Hepatocyte (in vitro differentiated cells): ENCODE data around the gene LHX1. TPM values are rescaled to one million over a fixed set of nuclear protein-coding genes. Genes with fewer than 3 reads are reported as not detected.
A peak's percentile ranks its signal among the peaks of the same experiment; 100 is the strongest.

Experiments
- DNase-seq: peaks from one replicate; pipeline ENCODE4 v3.0.0-alpha.2; 2016; ENCODE audit warnings: low spot score
- H2AFZ ChIP-seq: fragments of 200-600 bp; sonication (generic); 2 replicates; pipeline ENCODE4 v1.6.0; 2016; ENCODE audit warnings: antibody characterized with exemption, mild to moderate bottlenecking
- H3K27ac ChIP-seq: fragments of 200-600 bp; sonication (generic); 2 replicates; pipeline ENCODE4 v1.5.1; 2016; ENCODE audit warnings: mild to moderate bottlenecking
- H3K27me3 ChIP-seq: fragments of 200-600 bp; sonication (generic); 2 replicates; pipeline ENCODE4 v1.6.1; 2016
- H3K36me3 ChIP-seq: fragments of 200-600 bp; sonication (generic); replicated peaks from 2 replicates; pipeline ENCODE4 v1.5.1; 2016; ENCODE audit warnings: low read depth; ENCODE audit not compliant: insufficient read depth
- H3K4me1 ChIP-seq: fragments of 200-600 bp; sonication (generic); 2 replicates; pipeline ENCODE4 v1.5.1; 2016; ENCODE audit warnings: mild to moderate bottlenecking, moderate library complexity; ENCODE audit not compliant: insufficient read depth
- H3K4me2 ChIP-seq: fragments of 200-600 bp; sonication (generic); 2 replicates; pipeline ENCODE4 v1.6.0; 2016
- H3K4me3 ChIP-seq: fragments of 200-600 bp; sonication (generic); 2 replicates; pipeline ENCODE4 v1.5.1; 2016; ENCODE audit warnings: mild to moderate bottlenecking
- H3K79me2 ChIP-seq: fragments of 200-600 bp; sonication (generic); 2 replicates; pipeline ENCODE4 v1.6.0; 2017; ENCODE audit warnings: mild to moderate bottlenecking
- H3K9me2 ChIP-seq: fragments of 200-600 bp; sonication (generic); replicated peaks from 2 replicates; pipeline ENCODE4 v1.6.0; 2017; ENCODE audit warnings: mild to moderate bottlenecking; ENCODE audit not compliant: insufficient read depth
- H3K9me3 ChIP-seq: fragments of 200-600 bp; sonication (generic); 2 replicates; pipeline ENCODE4 v1.5.1; 2016; ENCODE audit warnings: low read depth, mild to moderate bottlenecking
- H4K20me1 ChIP-seq: fragments of 200-600 bp; sonication (generic); 2 replicates; pipeline ENCODE4 v1.6.0; 2016; ENCODE audit warnings: mild to moderate bottlenecking; ENCODE audit not compliant: insufficient read depth, poor library complexity, severe bottlenecking
- EZH2 ChIP-seq: fragments of 200-600 bp; sonication (generic); IDR thresholded peaks from 2 replicates; pipeline ENCODE4 v1.6.1; 2016; ENCODE audit warnings: antibody characterized with exemption, mild to moderate bottlenecking, borderline replicate concordance
- EZH2phosphoT487 ChIP-seq: fragments of 200-600 bp; sonication (generic); IDR thresholded peaks from one replicate; pipeline ENCODE4 v1.6.1; 2018; ENCODE audit warnings: antibody characterized with exemption, mild to moderate bottlenecking, low read depth, moderate library complexity; ENCODE audit not compliant: unreplicated experiment, severe bottlenecking
- WGBS: methylation state at CpG from one replicate; pipeline ENCODE4 v1.1.6; 2016; ENCODE audit warnings: low lambda C conversion rate; ENCODE audit errors: missing lambda C conversion rate; 5-methylcytosine and 5-hydroxymethylcytosine counted together
- polyA plus RNA-seq: library from polyadenylated mRNA; unstranded; fragments of >200 nt; fragmentation: Nextera tagmentation; extraction: Ambion mirVana; gene quantifications from 2 replicates; pipeline ENCODE4 v1.2.1, GENCODE V29; 2016
- total RNA-seq: library from RNA; depleted of rRNA; stranded (reverse); fragments of >200 nt; gene quantifications from 2 replicates; pipeline ENCODE4 v1.2.3, GENCODE V29; 2014
- TF ChIP-seq, protein P1 (sequence below): fragments of 200-600 bp; sonication (generic); IDR thresholded peaks from 2 replicates; pipeline ENCODE4 v1.5.1; 2016; ENCODE audit warnings: antibody characterized with exemption, mild to moderate bottlenecking; ENCODE audit not compliant: poor library complexity

LHX1 gene
- total and polyA plus RNA-seq, 2 experiments from 2014 or later: 0.35 TPM; not detected in 1

DNA sequence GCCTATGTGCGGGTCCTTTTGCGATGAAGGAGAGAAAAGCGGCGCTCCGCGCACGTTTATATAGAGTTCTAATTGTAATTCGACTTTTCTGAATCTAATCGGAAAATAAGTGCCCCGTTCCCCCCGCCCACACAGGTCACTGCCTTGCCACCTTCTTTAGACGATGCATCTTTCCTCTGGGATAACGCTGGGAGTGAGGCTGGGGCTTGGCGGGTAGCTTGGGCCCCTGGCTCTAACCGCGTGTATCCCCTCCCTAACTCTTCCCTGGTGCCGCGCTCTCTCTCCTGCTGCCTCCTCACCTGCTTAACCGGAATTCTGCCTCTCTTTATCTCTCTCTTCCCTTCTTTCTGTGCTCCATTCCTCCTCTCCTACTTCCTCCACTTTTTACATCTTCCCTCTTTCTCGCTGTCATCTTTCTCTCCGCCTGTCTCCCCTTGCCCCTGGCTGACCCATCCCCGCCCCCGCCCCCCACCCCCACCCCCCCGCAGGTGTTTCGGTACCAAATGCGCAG lies 2.6 kb downstream of the LHX1 start:
- H3K27ac ChIP-seq: no peak overlapping the region
- 4% methylated on average over 24 of the region's 26 CpGs for WGBS
- H2AFZ ChIP-seq: peak overlapping the region; percentile 31
- H3K36me3 ChIP-seq: no peaks in the 10 kb centered on the region
- no peaks in the 10 kb centered on the region for H3K79me2 ChIP-seq
- H3K9me3 ChIP-seq: no peaks in the 10 kb centered on the region
- H3K27me3 ChIP-seq: peaks cover 99% of the 10 kb centered on the region
- peaks cover 34% of the 10 kb centered on the region for H3K4me1 ChIP-seq
- H3K4me2 ChIP-seq: no peak overlapping the region
- DNase-seq: no peak
- H3K4me3 ChIP-seq: no peak overlapping the region
- TF ChIP-seq EZH2phosphoT487: no peak
- TF ChIP-seq, protein P1, sequence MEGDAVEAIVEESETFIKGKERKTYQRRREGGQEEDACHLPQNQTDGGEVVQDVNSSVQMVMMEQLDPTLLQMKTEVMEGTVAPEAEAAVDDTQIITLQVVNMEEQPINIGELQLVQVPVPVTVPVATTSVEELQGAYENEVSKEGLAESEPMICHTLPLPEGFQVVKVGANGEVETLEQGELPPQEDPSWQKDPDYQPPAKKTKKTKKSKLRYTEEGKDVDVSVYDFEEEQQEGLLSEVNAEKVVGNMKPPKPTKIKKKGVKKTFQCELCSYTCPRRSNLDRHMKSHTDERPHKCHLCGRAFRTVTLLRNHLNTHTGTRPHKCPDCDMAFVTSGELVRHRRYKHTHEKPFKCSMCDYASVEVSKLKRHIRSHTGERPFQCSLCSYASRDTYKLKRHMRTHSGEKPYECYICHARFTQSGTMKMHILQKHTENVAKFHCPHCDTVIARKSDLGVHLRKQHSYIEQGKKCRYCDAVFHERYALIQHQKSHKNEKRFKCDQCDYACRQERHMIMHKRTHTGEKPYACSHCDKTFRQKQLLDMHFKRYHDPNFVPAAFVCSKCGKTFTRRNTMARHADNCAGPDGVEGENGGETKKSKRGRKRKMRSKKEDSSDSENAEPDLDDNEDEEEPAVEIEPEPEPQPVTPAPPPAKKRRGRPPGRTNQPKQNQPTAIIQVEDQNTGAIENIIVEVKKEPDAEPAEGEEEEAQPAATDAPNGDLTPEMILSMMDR: no peak
- TF ChIP-seq EZH2: no peak
- H4K20me1 ChIP-seq: peaks cover 6% of the 10 kb centered on the region
- no peaks in the 10 kb centered on the region for H3K9me2 ChIP-seq

DNA sequence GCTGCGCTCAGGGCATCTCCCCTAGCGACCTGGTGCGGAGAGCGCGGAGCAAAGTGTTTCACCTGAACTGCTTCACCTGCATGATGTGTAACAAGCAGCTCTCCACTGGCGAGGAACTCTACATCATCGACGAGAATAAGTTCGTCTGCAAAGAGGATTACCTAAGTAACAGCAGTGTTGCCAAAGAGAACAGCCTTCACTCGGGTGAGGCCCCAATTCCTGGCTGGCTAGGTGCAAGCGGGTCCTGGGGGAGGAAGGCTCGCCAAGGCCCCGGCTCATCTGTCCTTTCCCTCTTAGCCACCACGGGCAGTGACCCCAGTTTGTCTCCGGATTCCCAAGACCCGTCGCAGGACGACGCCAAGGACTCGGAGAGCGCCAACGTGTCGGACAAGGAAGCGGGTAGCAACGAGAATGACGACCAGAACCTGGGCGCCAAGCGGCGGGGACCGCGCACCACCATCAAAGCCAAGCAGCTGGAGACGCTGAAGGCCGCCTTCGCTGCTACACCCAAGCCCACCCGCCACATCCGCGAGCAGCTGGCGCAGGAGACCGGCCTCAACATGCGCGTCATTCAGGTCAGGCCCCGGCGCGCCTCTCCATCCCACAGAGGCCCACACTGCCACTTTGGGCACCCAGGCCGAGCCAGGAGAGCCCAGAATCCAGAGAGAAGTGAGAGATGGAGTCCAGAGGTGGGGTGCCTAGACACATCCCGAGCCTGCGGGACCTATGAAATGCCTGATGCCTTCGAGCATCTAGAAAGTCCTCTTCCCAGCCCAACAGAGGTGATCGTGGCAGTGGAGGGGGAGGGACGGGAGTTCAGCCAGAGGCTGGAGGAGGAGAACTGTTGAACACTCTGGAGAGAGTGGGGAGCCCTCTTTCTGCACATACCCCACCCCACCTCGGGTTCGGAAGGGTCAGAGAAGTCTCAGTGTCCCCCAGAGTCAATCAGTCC lies 3.3 kb downstream of the LHX1 start:
- TF ChIP-seq EZH2phosphoT487 (peak; percentile 67), EZH2 (peak; percentile 59)
- TF ChIP-seq, protein P1: no peak
- H3K36me3 ChIP-seq: no peaks in the 10 kb centered on the region
- 15% methylated on average over 50 of the region's 52 CpGs for WGBS
- DNase-seq: no peak
- no peaks in the 10 kb centered on the region for H3K79me2 ChIP-seq
- H2AFZ ChIP-seq: no peak overlapping the region
- no peak overlapping the region for H3K27ac ChIP-seq
- H3K4me3 ChIP-seq: no peak overlapping the region
- H3K4me2 ChIP-seq: no peak overlapping the region
- H3K9me3 ChIP-seq: no peaks in the 10 kb centered on the region
- peaks cover 1% of the 10 kb centered on the region for H4K20me1 ChIP-seq
- peaks cover 27% of the 10 kb centered on the region for H3K4me1 ChIP-seq
- peaks cover 99% of the 10 kb centered on the region for H3K27me3 ChIP-seq
- H3K9me2 ChIP-seq: no peaks in the 10 kb centered on the region

DNA sequence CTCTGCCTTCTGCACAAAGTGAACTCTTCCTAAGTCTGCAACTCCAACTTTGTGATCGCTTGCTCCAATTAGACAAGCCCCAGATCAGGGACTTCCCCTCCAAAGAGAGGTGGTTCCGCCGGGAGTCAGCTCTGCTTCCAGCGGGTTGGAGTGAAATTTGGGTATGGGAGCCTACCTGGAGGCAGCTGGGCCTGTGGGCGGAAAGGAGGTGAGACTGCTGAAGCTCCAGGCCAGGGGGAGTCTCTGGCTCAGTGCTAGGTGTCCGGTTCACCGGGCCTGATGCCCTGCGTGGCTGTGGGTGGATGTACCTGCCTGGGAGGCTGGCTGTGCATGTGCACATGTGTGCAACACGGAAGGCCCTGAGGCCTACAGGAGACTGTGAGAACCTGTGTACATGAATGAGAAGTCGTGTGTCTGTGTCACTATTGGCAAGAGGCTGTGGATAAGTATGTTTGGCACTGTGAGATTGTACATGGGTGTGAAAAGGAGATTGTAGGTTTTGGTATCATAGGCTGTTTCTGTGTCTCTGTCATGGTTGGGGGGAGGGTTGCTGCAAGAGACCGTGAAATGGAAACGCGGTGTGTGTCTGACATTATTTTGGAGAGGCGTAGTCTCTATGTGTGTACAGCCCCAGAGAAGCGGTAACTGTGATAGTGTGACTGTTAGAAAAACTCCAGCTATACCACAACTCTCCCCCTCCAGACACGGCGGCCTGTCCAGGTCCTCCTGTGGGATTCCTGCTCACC lies 4.2 kb downstream of the LHX1 start:
- no peaks in the 10 kb centered on the region for H3K36me3 ChIP-seq
- H3K9me2 ChIP-seq: no peaks in the 10 kb centered on the region
- peaks cover 20% of the 10 kb centered on the region for H3K4me1 ChIP-seq
- 35% methylated on average over 17 of the region's 17 CpGs for WGBS
- no peaks in the 10 kb centered on the region for H3K9me3 ChIP-seq
- H3K4me3 ChIP-seq: no peak overlapping the region
- peaks cover 99% of the 10 kb centered on the region for H3K27me3 ChIP-seq
- TF ChIP-seq, protein P1: no peak
- TF ChIP-seq EZH2phosphoT487 (no peak), EZH2 (no peak)
- H3K27ac ChIP-seq: no peak overlapping the region
- peak overlapping the region; percentile 73 for H3K4me2 ChIP-seq
- H2AFZ ChIP-seq: no peak overlapping the region
- DNase-seq: no peak
- no peaks in the 10 kb centered on the region for H4K20me1 ChIP-seq
- no peaks in the 10 kb centered on the region for H3K79me2 ChIP-seq
